GM19455 (cell line): Measurements from ENCODE around the gene SMG6.

Experiments
- ATAC-seq: cut with Tn5 transposase; IDR thresholded peaks from one replicate; pipeline ENCODE4 v1.9.1; 2021; ENCODE audit not compliant: unreplicated experiment

The SMG6 gene

DNA sequence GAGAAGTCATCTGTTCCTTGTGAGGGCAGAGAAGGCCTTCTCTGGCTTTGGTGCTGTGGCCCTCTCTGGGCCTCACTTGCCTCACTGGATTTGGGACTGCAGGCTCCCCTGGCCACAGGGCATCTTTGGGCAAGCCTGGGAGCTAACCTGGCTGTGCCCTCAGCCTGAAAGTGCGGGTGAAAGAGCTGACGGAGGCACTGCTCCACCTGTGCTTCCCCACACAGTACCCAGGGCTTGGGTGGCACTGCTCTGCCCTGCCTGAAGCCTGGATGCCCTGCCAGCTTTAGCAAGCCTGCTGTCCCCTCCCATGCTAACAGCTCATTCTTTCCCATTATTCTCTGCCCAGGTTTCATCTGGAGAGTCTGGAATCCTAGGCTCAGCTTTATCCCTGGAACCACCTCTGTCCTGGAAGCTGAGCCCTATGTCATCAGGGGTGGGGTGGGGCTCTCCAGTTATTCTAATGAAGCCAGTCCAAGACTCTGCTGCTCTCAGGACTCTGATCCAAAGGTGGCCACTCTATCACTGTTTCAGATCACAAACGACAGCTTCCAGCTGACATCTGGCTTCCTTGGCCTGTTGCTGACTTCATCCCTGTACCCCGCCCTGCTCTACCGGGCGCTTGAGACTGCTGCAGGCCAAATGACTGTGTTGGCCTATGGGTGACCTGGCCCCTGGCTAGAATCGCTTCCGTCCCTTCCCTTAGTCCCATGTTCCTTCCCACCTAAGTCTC, 219.4 kb downstream of the SMG6 start:
- ATAC-seq, result no peak

DNA sequence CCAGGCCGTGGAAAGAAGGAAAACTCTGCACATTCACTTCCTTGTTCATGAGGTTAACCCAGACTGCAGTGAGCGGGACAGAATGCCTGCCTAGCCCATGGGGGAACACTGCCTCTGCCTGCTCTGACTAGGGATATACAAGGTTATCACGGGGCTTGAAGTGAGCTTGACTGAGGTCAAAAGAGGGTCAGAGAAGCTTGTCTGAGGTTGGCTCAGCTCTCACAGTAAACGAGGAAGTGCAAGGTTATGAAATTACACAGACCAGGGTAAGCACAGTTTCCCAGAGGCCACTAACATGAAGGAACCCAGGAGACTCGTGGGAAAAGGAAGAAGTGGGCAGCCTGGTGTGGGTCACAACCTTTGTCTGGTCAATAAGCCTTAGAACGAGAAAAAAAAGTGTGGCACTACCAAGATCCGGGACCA, 220.0 kb downstream of the SMG6 start:
- no peak for ATAC-seq

DNA sequence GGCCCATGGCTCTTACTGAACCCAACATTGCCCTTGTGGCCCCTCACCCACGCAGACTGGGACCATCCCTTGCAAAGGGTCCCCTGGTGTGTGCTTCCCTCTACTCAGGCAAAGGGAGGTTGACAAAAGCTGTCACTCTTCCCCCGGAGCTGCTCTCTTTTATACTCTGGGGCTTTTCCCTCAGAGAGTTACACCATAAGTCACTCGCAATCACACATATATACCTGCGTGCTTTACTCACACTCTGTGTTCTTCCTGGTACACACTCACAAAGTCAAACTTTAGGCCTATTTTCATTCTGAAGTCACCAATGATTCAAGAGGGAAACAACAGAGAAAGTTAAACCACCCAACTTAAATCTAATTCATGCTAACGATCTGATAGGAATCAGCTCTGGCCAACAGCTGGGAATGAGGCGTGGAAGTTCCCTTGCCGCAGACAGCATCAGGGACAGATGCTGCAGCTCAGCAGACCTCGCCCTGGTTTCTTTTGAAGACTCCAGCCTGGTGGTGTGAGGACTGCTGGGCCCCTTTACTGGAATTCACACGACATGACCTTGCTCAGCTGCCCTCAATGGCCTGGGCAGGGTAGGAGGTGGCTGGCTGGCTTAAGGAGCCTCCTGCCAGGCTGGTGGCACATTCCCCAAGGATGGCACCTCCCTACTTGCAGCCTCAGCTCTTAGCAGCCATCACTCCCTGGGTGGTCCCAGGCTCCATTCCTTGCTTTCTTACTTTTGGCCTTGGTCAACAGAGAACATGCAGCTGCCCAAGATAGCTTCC, 221.4 kb downstream of the SMG6 start:
- ATAC-seq, result no peak

DNA sequence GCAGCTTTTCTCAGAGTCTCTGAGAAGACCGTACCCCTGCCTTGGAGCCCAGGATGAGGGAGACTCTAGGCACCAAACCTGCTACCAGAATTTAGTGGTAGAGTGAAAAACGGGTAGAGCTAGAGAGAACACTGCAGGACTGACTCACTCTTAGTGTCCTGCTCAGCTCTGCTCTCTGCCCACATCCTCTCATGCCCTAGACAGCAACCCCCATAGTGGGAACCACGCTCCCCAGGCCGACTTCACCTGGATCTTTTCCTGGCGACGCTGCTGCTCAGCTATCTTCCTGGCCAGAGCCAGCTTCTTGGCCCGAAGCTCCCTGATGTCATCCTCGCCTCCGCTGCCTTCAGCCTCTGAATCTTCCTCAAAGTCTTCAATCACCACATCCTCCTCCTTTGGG, 222.0 kb downstream of the SMG6 start:
- ATAC-seq, result no peak

DNA sequence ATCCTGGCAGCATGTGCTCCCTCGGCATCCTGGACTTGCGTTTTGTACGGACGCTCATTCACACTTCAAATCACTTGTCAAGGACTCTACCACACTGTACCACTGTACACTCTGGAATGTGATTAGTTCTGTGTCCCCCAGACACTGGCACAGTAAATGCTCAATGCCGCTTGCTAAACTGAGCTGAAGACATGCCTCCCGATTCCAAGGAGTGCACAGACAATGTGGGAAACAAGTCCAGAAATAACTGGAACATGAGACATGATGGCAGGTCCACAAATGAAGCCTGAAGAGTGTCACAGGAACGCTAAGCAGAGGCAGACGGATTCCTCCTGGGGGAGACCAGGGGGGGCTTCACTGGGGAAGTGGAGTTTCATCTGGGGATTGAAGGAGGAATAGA, 226.5 kb downstream of the SMG6 start:
- ATAC-seq, result no peak

DNA sequence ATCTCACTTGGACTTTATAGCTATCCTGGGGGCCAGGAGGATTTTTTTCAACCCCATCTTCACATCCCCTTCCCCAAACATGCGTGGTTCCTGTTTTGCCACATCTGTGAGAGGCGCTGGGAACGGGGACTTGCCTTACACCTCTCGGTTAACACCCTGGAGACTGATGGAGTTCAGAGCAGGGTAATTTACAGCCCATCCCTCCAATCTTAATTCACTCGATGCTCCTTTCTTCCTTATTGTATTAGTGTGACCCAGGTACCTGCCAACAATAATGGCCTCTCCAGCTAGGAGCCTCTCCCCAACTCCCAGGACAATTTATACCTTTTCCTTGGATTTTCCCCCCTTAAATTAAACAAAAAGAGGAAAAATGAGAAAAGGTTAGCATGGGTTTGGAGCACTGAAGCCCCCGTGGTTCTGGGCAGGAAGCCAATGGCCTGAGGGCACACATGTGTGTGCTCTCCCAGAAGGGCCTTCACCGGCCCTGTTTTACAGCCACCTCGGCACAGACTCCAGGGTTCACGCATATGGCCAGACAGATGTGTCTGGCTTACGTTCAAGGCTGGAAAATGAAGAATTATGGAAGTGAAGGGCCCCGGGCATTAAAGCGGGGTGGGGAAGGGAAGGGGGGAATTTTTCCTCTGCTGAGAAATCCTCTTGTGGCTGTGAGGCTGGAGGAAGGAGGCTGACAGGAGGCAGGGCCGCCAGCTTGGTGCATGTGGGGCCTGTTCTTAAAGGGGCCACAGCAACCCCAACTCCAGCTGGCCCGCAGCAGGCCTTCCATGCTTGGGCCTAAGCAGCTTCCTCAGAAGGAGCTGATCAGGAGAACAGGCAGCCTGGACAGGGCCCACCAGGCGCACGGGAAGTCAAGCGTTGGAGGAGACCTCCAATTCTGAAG, 227.2 kb downstream of the SMG6 start:
- ATAC-seq, result no peak

DNA sequence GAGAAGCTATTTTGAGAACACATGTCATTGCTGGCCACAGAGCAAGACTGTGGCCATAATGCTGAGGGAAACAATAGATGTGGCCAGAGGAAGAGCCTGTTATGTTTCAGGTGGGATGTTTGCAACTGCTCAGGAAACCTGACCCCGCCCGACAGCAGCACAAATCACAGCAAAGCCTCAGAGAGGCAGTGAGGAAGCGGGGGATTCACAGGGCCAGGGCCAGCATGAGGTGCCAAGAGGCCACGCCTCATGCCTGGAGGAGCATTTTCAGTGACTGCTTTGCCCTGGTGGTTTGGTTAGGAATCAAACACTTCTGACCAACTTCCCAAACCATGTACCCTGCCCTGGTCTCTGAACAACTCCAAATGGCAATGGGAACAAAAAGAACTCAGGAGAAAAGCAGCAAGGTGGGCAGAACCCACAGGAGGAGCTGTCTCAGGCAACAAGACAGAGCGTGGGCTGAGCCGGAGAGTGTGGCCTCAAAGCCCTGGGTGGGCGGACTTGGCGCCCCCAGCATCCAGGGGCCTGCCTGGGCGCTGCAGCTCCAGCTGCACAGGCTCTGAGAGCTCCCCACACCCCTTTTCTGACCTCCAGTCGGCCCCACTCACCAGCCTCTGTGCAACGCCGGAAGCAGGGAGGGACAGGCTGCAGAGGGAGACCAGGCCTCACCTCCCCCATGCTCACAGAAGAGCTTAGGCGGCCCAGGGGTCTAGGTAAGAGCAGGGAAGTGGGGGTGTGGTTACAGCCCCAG, 228.1 kb downstream of the SMG6 start:
- ATAC-seq, result no peak

DNA sequence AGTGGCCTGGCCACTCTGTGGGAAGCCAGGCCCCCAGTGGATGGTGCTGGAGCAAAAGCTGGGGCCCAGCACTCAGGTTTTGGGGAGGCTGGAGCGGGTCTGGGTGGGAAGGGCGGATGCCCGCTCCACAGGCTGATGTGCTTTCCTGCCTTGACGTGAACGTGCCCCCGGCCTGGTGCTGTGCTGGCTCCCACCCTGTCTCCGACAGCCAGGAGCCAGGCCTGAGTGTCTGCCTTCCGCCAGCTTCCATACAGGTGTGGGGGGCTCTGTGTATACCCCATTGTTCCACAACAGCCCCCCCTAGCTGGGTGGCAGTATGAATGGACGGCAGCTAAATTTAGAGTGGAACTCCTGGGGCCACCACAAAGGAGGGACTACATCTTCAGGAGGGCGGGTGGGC, 228.7 kb downstream of the SMG6 start:
- no peak for ATAC-seq

DNA sequence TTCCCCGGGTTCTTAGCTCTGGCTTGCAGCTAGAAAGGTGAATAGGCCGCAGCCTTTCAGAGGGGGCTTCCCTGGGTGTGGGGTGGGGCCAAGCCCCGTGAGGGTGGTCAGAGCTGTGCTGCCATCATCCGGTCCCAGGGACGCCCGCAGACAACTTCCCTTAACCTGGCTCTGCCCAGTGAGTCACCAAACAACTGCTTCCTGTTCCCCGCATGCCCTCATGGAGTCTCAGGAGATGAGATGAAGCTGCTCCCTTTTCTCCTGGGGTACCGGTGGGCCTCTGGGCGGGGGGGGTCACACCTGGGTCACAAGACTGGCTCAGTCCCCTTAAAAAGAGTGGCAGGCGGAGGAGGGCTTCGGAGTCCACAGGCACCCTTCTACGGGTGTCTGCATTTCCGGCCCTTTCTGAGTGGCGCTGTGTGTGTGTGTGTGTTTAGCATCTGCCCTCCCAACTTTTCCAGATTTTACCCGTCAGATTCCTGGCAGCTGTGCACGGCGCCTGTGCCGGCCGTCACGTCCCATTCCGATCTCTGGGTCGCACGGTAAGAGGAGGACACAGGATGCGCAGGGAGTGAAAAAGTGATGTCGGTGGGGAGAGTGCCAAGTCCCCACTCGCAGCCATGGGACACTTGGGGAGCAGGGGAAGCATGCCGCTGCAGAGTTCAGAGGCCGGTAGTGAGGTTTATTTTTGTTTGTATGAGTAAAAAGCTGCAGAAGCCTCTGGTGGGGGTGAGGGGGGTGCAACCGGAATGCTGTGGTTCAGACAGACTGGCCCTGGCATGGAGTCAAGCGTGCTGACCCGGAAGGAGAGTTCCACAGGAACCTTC, 231.9 kb downstream of the SMG6 start:
- no peak for ATAC-seq

DNA sequence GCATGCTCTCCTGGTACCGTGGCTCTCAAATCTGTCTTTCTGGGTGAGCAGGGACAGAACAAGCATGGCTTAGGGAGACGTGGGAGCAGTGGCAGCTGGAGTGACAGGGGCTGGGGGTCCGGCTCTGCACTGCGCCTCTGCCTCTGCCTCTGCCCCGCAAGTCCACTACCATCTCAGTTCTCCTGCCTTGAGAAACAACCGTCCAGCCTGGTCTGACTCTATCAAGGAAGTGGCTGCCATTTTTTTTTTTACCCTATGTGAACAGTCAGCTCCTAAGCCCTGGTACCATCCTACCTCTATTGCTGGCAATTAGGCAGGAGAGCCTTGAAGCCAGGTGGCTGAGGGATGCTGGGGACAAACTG, 232.6 kb downstream of the SMG6 start:
- no peak for ATAC-seq

DNA sequence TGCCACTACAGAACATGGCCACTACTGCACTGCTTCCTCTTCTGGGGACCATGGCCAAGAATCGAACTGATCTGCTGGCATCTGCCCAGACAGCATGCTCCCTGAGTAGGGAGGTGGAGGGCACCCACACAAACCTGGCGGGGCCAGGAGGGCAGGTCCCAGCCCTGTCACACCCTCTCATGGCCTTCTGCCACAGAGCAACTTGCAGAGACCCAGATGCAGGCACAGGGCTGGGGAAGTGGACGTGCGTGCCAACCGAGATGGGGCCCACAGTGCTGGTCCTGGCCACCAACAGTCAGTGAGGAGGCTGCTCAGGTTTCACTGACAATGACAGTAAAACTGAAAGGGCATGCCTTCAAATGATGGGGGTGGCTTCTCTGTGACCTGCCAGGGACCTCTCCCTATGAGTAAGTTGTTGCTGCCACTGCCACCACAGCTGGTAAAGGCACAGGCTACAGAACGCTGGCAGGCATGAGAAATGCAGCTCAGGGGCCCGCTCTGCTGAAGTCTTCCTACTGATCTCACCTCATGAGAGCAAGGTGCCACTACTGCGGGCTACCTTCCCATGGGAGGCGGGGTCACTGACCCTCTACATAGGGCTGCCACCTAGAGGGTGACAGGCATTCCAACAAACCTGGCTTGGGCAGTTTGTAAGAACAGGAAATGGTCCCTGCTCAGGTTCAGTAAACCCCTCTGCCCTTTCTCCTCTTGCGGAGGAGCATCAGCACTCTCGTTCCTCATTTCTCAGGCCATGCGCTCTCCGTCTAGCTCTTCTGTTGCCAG, 233.2 kb downstream of the SMG6 start:
- ATAC-seq, result peak; percentile 65

DNA sequence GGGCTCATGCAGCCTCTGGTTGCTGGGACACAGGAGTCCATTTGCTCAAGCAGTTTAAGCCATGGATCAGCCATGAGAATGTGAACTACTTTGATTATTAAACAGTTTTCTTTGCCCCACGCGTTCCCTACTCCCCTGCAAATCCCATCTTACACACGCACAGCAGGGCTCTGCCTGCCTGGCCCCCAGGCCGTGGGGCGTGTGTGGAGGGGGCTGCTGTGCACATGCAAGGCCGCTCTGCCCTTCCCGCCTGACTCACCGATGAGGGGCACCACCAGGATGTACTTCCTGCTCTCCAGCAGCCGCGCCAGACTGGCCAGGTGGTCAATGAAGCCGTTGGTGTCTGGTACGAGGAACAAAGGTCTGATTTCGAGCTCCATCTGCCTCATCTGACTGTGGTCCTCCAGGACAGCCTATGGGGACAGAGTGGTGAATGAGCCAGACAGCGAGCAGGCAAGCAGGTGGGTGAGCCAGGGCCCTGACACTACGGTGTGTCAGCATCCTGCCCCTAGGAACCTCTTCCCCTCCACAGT, 235.0 kb downstream of the SMG6 start:
- ATAC-seq, result no peak

DNA sequence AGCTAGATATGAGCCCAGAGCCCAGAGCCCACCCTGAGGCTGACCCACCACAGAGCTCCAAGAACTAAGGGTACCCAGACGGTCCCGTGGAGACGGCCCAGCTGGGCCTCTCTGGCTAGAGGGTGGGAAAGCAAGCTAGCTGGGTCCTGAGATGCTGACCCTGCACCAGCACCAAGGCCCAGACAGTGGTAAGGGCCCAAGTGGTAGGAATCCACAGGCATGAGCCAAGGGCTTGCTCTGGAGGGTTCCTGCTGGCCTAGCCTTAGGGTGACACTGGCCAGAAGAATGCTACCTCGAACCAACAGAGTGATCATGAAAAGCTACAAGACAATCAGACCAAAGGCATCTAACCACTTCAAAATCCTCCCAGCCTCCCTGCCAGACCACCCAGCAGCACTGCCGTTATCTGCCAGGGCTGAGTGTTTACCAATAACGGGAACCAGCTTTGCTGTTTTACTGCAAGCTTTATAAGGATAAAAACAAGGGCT, 235.5 kb downstream of the SMG6 start:
- ATAC-seq, result no peak

DNA sequence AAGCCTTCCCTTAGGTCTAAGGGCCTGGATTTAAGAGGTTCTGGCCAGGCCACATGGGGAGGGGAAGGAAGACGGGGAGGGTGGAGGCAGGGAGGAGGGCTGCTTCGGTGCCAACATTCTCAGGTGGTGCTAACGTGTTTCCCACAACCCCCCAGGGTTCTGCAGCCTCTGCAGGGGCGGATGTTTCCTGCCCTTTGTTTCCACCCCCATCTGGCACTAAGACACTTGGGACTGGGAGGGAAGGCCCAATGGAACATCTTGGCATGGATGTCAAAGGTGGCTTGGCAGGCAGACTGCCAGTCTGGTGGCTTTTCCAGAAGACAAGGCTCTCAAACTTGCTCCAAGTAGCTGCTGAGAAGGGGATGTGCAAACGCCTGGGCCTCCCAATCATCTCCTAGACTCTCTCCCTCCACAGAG, 236.0 kb downstream of the SMG6 start:
- no peak for ATAC-seq

DNA sequence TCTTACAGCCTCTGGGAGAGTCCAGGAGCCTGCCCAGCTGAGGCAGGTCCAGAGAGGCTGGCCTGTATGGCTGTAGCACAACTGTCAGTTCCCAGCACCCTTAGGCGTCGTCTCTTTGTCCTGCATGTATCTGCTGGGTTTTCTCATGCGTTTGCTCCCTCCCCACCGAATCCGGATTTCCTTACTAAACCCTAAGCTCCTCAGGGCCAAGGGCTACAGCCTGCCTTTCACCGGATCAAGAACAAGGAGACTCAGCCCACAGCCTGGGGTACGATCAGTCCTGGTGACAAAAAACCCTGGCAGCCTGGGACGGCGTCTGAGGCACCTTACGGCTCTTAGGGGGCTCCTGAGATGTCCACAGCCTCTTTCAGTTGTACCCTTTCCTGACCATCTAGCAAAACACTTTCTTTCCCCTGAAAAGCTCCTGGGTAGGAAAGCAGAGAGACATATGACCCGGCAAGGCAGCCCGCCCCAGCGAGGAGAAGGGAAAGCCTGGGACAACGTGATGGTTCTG, 236.5 kb downstream of the SMG6 start:
- ATAC-seq, result no peak

DNA sequence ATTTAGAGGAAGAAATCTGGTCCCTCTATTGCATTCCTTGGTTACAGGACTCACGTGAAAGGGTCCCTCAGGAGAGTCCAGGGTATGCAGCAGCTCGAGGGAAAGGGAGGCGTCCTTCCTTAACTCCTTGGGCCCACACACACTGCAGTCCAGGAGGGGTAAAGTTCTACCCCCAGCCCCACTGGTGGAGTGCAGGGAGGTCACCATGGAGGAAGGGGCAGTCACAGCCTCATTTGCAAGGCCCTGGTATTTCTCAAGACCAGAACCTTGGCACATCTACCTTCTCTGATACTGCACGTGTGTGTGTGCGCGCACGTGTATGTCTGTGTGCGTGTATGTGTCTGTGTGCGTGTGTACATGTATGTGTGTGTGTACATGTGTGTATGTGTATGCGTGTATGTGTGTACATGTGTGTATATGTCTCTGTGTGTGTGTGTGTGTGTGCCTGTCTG, 237.6 kb downstream of the SMG6 start:
- no peak for ATAC-seq

DNA sequence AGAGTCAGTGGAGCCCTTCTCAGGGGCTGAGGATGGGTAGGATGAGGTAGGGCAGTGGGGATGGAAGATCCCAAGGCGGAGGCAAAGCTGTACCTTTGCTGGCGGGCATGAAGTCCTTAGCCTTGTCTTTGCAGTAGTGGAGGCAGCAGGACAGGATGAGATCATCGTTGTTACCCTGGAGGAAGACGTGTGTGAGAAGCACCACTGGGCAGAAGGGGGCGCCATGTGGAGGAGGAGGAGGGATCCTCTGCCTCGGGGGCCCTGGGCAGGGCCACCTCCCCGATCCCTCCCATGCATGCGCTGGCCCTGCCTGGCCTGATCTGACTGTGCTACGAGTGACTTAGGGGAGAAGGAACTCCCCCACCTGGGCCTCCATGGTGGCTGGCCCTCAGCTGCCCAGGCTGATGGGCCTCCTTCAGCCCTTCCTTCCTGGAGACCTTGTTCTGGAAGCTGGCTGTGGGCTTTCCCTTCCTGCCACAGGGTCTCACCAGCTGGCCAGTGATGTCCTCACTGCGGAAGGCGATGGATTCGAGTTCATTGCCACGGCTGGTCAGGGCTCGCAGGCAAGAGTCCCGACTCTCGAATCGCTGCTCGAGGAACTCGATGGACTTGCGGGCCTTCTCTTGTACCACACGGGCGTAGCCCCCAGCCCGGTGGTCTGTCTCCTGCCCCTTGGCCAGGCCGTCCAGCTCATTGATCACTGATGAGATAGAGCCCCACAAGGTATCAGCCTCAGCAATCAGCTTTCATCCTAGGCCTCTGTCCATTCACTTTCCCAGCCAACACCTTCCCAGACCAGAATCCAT, 238.4 kb downstream of the SMG6 start:
- no peak for ATAC-seq

DNA sequence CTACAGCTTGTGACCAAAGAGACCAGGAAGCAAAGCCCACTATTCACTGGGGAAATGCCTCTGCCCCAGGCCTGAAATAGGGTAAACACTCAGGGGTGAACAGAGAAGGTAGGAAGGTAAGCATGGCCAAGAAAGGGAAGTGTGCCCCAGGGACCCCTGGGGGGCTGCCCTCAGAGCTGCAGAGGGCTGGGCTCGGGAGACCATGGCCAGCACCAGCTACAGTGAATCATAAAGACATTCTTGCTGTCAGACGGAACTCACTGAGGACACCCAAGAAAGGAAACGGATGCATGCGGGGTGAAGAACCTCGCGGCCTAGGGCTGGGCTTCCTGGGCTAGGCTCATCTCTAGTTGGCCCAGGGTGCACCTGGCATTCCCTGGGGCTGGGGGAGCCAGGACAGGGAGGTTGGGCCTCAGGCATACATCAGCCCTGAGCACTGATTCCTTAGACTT, 239.0 kb downstream of the SMG6 start:
- ATAC-seq, result no peak
